Adipocyte (in vitro differentiated cells): ENCODE results near the gene SDF2L1.

ENCODE experiments used
- DNase-seq: peaks from one replicate; pipeline ENCODE4 v3.0.0-alpha.2; 2015; ENCODE audit warnings: low read depth
- H3K27me3 ChIP-seq: replicated peaks from 2 replicates; pipeline ENCODE4 v1.7.0; 2013; ENCODE audit warnings: mild to moderate bottlenecking, low read length, moderate library complexity; ENCODE audit not compliant: control insufficient read depth, insufficient read depth
- H3K36me3 ChIP-seq: 2 replicates; pipeline ENCODE4 v1.7.0; 2013; ENCODE audit warnings: low read length, mild to moderate bottlenecking, moderate library complexity; ENCODE audit not compliant: control insufficient read depth, insufficient read depth, severe bottlenecking
- H3K4me1 ChIP-seq: 2 replicates; pipeline ENCODE4 v1.7.0; 2013; ENCODE audit warnings: mild to moderate bottlenecking, low read length, moderate library complexity; ENCODE audit not compliant: control insufficient read depth, insufficient read depth
- H3K4me3 ChIP-seq: 2 replicates; pipeline ENCODE4 v1.7.0; 2013; ENCODE audit warnings: mild to moderate bottlenecking, low read length, moderate library complexity
- H3K9ac ChIP-seq: 2 replicates; pipeline ENCODE4 v1.7.0; 2013; ENCODE audit warnings: mild to moderate bottlenecking, low read length, moderate library complexity
- H3K9me3 ChIP-seq: 2 replicates; pipeline ENCODE4 v1.7.0; 2013; ENCODE audit warnings: mild to moderate bottlenecking, low read length, moderate library complexity; ENCODE audit not compliant: control insufficient read depth

Gene SDF2L1

GRCh38 chr22:21657360-21658032 lies 15.4 kb downstream of the SDF2L1 start:
- no peak overlapping the region for H3K9ac ChIP-seq
- H3K4me3 ChIP-seq, result peak overlapping the region; percentile 72
- peaks cover 3% of the 10 kb centered on the region for H3K4me1 ChIP-seq
- peak; percentile 71 for DNase-seq
- H3K9me3 ChIP-seq, result no peaks in the 10 kb centered on the region
- H3K27me3 ChIP-seq, result peaks cover 18% of the 10 kb centered on the region
- H3K36me3 ChIP-seq, result no peaks in the 10 kb centered on the region

DNA sequence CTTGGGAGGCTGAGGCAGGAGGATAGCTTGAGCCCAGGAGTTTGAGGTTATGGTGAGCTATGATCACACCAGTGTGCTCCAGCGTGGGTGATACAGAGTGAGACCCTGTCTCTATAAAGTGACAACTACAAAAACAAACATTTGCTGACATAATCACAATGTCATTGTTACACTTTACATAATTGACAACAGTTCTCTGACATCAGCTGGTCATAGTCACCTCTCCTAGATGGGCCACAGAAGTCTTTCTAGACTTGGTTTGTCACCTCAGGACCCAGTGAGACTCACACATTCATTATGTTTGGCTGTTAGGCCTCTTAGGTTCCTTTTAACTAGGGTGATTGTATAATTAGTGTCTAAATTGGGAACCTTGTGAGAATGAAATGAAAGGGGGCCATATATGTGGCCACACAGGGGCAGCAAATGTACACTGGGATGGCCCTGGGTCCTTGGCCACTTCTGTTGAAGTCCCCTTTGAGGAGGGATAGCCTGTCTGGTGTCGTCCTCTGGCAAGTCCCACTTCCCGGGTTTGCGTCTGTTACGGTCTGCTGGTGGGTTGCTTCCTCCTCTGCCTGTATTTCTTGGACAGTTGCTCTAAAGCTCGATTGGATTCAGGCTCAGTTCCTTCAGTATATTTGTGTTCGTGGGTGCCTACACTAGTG lies 17.9 kb downstream of the SDF2L1 start:
- H3K9ac ChIP-seq, result no peak overlapping the region
- H3K4me1 ChIP-seq, result no peaks in the 10 kb centered on the region
- H3K4me3 ChIP-seq, result no peak overlapping the region
- H3K36me3 ChIP-seq, result no peaks in the 10 kb centered on the region
- H3K27me3 ChIP-seq, result peaks cover 18% of the 10 kb centered on the region
- DNase-seq, result no peak
- no peaks in the 10 kb centered on the region for H3K9me3 ChIP-seq

GRCh38 chr22:21660904-21661303 lies 18.8 kb downstream of the SDF2L1 start:
- DNase-seq, result no peak
- Histone ChIP-seq H3K9ac (no peak overlapping the region), H3K9me3 (no peaks in the 10 kb centered on the region), H3K4me1 (no peaks in the 10 kb centered on the region), H3K4me3 (no peak overlapping the region), H3K36me3 (no peaks in the 10 kb centered on the region), H3K27me3 (peaks cover 18% of the 10 kb centered on the region)

- H3K27me3 ChIP-seq, result peaks cover 18% of the 10 kb centered on the region
- no peak overlapping the region for H3K9ac ChIP-seq
- H3K36me3 ChIP-seq, result no peaks in the 10 kb centered on the region
- DNase-seq, result no peak
- H3K9me3 ChIP-seq, result no peaks in the 10 kb centered on the region
- H3K4me1 ChIP-seq, result peaks cover 3% of the 10 kb centered on the region
- H3K4me3 ChIP-seq, result no peak overlapping the region
Measured at GRCh38 chr22:21661991-21662390, 19.9 kb downstream of the SDF2L1 start.

DNA sequence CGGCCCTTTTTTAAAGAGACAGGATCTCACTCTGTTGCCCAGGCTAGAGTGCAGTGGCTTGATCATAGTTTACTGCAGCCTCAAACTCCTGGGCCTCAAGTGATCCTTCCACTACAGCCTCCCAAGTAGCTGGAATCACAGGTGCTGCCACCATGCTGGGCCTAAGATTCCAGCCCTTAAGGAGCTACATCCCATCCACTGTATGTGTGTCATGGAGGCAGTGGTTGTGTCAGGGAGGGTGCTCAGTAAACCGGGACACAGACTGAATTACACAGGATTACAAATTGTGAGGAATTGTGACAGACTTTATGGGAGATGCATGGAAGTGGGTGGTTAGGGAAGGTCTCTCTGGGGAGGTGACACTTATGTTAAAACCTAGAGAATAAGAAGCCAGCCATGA lies 21.6 kb downstream of the SDF2L1 start:
- peaks cover 3% of the 10 kb centered on the region for H3K4me1 ChIP-seq
- H3K4me3 ChIP-seq, result no peak overlapping the region
- no peak overlapping the region for H3K9ac ChIP-seq
- DNase-seq, result no peak
- no peaks in the 10 kb centered on the region for H3K9me3 ChIP-seq
- H3K27me3 ChIP-seq, result peaks cover 18% of the 10 kb centered on the region
- H3K36me3 ChIP-seq, result no peaks in the 10 kb centered on the region

DNA sequence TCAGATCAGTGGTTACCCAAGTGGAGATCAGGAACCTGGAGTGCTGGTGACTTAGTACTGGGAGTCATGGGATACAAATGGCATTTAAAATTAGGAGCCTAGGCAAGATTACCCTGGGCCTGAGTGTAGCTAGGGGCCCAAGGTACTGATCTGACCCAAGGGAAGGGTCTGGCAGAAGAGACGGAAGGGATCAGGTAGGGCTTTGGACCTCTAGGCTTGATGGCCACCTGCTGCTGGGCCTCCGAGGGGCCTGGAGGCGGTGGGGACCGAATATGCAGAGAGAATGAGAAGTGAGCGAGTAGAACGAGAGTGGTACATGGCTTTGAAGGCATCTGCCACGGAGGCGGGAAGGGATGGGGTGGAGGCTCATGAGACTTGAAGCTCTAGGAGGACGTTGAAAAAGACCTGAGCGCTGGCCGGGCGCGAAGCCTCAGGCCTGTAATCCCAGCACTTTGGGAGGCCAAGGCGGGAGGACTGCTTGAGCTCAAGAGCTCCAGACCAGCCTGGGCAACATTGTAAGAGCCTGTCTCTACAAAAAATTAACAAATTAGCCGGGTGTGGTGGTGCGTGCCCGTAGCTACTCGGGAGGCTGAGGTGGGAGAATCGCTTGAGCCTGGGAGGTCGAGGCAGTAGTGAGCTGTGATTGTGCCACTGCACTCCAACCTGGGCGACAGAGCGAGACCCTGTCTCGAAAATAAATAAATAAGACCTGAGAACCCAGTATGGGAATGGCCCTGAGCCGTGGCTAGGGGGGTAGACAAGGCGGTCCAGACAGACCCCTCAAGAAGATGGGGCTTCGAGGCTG lies 23.1 kb downstream of the SDF2L1 start:
- peaks cover 6% of the 10 kb centered on the region for H3K36me3 ChIP-seq
- no peak for DNase-seq

DNA sequence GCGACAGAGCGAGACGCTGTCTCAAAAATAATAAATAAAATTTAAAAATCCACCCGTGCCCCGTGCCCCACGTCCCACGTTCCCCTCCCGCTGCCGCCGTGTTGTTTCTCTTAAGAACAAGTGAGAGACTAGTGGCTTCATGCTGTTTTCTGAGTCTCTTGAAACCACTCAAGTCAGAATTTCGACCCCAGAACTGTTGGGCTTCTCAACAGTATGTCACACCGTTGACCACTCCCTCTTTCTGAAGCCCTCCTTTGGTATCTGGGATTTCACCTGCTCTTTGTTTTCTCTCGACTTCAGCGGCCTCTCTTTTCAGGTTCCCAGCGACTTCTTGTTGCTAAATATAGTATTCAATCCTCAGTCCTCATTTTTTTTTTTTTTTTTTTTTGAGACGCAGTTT lies 24.7 kb downstream of the SDF2L1 start:
- peak; percentile 8 for DNase-seq
- Histone ChIP-seq H3K4me1 (peaks cover 3% of the 10 kb centered on the region), H3K27me3 (no peaks in the 10 kb centered on the region), H3K9me3 (no peaks in the 10 kb centered on the region), H3K36me3 (peaks cover 21% of the 10 kb centered on the region), H3K4me3 (peak overlapping the region; percentile 89), H3K9ac (peak overlapping the region; percentile 93)

More for the DNA sequence above, 23.1 kb downstream of the SDF2L1 start:
- H3K27me3 ChIP-seq, result peaks cover 15% of the 10 kb centered on the region
- H3K9me3 ChIP-seq, result no peaks in the 10 kb centered on the region
- peak overlapping the region; percentile 93 for H3K9ac ChIP-seq
- H3K4me1 ChIP-seq, result peaks cover 3% of the 10 kb centered on the region
- peak overlapping the region; percentile 89 for H3K4me3 ChIP-seq

GRCh38 chr22:21669026-21669425 lies 26.9 kb downstream of the SDF2L1 start:
- peaks cover 43% of the 10 kb centered on the region for H3K36me3 ChIP-seq
- peaks cover 3% of the 10 kb centered on the region for H3K4me1 ChIP-seq
- no peaks in the 10 kb centered on the region for H3K27me3 ChIP-seq
- no peak overlapping the region for H3K9ac ChIP-seq
- no peak overlapping the region for H3K4me3 ChIP-seq
- no peak for DNase-seq
- H3K9me3 ChIP-seq, result no peaks in the 10 kb centered on the region

DNA sequence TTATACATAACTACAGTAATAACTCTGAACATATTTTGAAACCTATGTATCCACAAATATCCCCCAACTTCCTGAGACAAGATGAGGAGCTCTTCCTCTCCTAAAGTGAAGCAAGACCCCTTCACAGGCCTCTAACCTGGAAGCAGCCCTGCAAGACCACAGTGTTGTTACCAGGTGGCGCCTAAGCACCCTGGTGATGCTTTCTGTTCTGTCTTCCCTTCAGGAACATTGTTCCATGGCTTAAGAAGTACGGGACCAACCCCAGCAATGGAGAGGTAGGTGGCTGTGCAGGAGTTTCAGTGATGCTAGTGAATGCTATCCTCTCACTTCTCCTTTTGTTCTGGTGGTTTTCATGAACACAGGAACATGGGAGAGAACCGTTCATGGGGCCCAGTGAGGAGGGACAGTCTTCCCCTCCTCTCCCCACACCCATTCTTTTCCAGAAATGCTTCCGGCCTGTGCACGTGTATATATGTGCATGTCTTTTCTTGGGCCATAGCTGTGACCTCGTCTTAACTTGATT lies 30.1 kb downstream of the SDF2L1 start:
- no peak for DNase-seq
- Histone ChIP-seq H3K4me3 (no peak overlapping the region), H3K9me3 (no peaks in the 10 kb centered on the region), H3K4me1 (no peaks in the 10 kb centered on the region), H3K9ac (no peak overlapping the region), H3K36me3 (peaks cover 62% of the 10 kb centered on the region), H3K27me3 (no peaks in the 10 kb centered on the region)

DNA sequence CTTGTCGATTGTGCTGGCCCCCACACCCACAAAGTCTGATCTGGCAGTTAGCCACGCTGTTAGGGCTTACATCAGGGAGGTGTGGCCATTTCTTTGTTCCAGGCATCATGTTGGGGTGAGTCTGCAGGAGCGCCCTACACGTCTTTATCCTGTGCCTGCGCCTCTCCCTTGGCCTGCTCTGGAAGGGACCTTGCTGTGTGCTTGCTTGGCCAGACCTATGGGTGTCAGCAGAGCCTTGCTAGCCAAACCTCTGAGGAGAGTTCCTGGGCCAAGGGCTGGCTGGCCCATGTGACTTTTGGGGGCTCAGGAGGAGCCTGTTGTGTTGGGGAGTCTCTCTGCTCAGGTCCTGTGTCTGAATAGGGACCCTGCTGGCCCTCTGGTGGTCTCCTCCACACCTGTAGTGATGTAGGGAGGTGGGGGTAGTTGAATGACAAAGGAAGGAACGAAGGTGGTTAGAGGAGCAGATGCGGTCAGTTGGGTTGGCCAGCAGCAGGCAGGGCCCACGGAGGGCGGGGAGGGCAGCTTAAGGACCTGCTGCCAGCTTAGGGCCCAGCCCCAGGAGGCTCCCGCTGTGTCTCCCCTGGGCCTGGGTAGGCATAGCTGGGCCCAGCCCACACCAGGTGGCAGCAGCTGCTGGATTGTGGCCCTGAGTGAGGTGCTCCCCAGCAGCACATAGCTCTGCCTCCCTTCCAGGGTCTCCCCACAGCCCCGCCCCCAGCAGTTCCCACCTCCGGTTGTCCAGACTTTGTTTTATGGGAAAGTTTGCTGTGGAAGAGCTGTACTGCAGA lies 31.6 kb downstream of the SDF2L1 start:
- Histone ChIP-seq H3K27me3 (no peaks in the 10 kb centered on the region), H3K9ac (no peak overlapping the region), H3K4me3 (no peak overlapping the region), H3K4me1 (peaks cover 5% of the 10 kb centered on the region), H3K36me3 (peaks cover 62% of the 10 kb centered on the region), H3K9me3 (no peaks in the 10 kb centered on the region)
- DNase-seq, result no peak
